ENCODE results near the gene UTY. TPM values are rescaled to one million over a fixed set of nuclear protein-coding genes. Genes with fewer than 3 reads are reported as not detected.
"Not testable (repeated sequence)": the region's sequence is repeated elsewhere in the genome, so short reads cannot be mapped to it uniquely, and the experiment has no call there.

The UTY gene
- total and polyA plus RNA-seq, 9 of the 15 experiments (the other 6 are each of a cell fraction or from before 2014, with no cell fraction given), result 0.09 TPM; not detected in 8

- intact Hi-C loops (cut with micrococcal nuclease), result no loop called here
- Histone ChIP-seq H3K9me3 (replicated peaks; ENCODE audit: control insufficient read depth, insufficient read depth, low read depth, low read length) (no peaks in the 10 kb centered on the region), H3K79me2 (ENCODE audit: control insufficient read depth, insufficient read depth, low read length) (no peaks in the 10 kb centered on the region), H2AFZ (ENCODE audit: low read depth, low read length) (no peak overlapping the region), H3K4me2 (ENCODE audit: insufficient read depth, low read length) (no peak overlapping the region), H4K20me1 (replicated peaks; ENCODE audit: control insufficient read depth, insufficient read depth, low read length) (no peaks in the 10 kb centered on the region), H3K27ac (ENCODE audit: extremely low read depth, low read depth, low read length) (no peak overlapping the region), H3K36me3 (ENCODE audit: control insufficient read depth, insufficient read depth, low read length) (no peaks in the 10 kb centered on the region), H3K9ac (ENCODE audit: insufficient read depth in 1 of 2, low read depth in 2 of 2, low read length in 2 of 2) (no peak overlapping the region), H3K9me1 (ENCODE audit: control insufficient read depth, insufficient read depth, low read length) (no peaks in the 10 kb centered on the region), H3K27me3 (ENCODE audit: control insufficient read depth in 2 of 2, insufficient read depth in 2 of 2, low read length in 2 of 2) (no peaks in the 10 kb centered on the region), H3K4me3 (no peak overlapping the region), H3K4me1 (replicated peaks in 1 of 2; ENCODE audit: control insufficient read depth in 2 of 2, insufficient read depth in 2 of 2, low read length in 2 of 2) (no peaks in the 10 kb centered on the region)
- TF ChIP-seq ZNF586 (CRISPR knock-in tag; conservative IDR thresholded peaks at IDR 0.05), result no peak
- TF ChIP-seq ZBTB5 (IDR thresholded peaks at IDR 0.05), result no peak
- POLR2A ChIA-PET, result no interaction called here
- FAIRE-seq (no peak), DNase-seq (ENCODE audit: extremely low read depth in 1 of 4, low spot score in 3 of 4) (no peak), ATAC-seq (no peak)
- in situ Hi-C loops (cut with MboI), result no loop called here
- no CpG with 5 or more reads among the region's 1 CpG for WGBS (ENCODE audit: insufficient coverage, low coverage, missing lambda C conversion rate)
- CTCF ChIA-PET (ENCODE audit: low intra/inter-chr PET ratio), result no interaction called here
- no TSS peak for BruUV-seq (replicated peaks)
Measured at GRCh38 chrY:13291199-13291598, 188.6 kb downstream of the UTY start.

GRCh38 chrY:13282151-13283054 is 197.4 kb downstream of the UTY start:
- DNase-seq (ENCODE audit: extremely low read depth in 1 of 4, low spot score in 3 of 4); H3K4me3 ChIP-seq; FAIRE-seq; POLR2A ChIA-PET; H3K27me3 ChIP-seq (ENCODE audit: control insufficient read depth in 2 of 2, insufficient read depth in 2 of 2, low read length in 2 of 2); intact Hi-C loops (cut with micrococcal nuclease); H3K9me3 ChIP-seq (replicated peaks; ENCODE audit: control insufficient read depth, insufficient read depth, low read depth, low read length); H3K4me2 ChIP-seq (ENCODE audit: insufficient read depth, low read length); H3K27ac ChIP-seq (ENCODE audit: extremely low read depth, low read depth, low read length); H3K4me1 ChIP-seq (replicated peaks in 1 of 2; ENCODE audit: control insufficient read depth in 2 of 2, insufficient read depth in 2 of 2, low read length in 2 of 2); H3K9ac ChIP-seq (ENCODE audit: insufficient read depth in 1 of 2, low read depth in 2 of 2, low read length in 2 of 2); H2AFZ ChIP-seq (ENCODE audit: low read depth, low read length); BruUV-seq (replicated peaks); CTCF ChIA-PET (ENCODE audit: low intra/inter-chr PET ratio); H3K36me3 ChIP-seq (ENCODE audit: control insufficient read depth, insufficient read depth, low read length); ATAC-seq; H3K9me1 ChIP-seq (ENCODE audit: control insufficient read depth, insufficient read depth, low read length); H3K79me2 ChIP-seq (ENCODE audit: control insufficient read depth, insufficient read depth, low read length); in situ Hi-C loops (cut with MboI); H4K20me1 ChIP-seq (replicated peaks; ENCODE audit: control insufficient read depth, insufficient read depth, low read length): not testable (repeated sequence)
- no CpG with 5 or more reads among the region's 15 CpGs for WGBS (ENCODE audit: insufficient coverage, low coverage, missing lambda C conversion rate)
